HFF-Myc (cell line): Measurements from ENCODE around the gene WTIP.

ENCODE experiments used
- DNase-seq: peaks from one replicate; pipeline ENCODE4 v3.0.0-alpha.2; 2011; ENCODE audit warnings: low read depth; ENCODE audit errors: extremely low read depth
- H3K4me3 ChIP-seq: replicated peaks from 2 replicates; pipeline ENCODE4 v1.5.1; 2011; ENCODE audit warnings: low read depth, mild to moderate bottlenecking, control low read depth, low read length
- CTCF ChIP-seq: IDR thresholded peaks from 2 replicates; pipeline ENCODE4 v1.5.1; 2012; ENCODE audit warnings: mild to moderate bottlenecking, low read depth, low read length, control low read depth; ENCODE audit errors: missing control alignments

The WTIP gene

DNA sequence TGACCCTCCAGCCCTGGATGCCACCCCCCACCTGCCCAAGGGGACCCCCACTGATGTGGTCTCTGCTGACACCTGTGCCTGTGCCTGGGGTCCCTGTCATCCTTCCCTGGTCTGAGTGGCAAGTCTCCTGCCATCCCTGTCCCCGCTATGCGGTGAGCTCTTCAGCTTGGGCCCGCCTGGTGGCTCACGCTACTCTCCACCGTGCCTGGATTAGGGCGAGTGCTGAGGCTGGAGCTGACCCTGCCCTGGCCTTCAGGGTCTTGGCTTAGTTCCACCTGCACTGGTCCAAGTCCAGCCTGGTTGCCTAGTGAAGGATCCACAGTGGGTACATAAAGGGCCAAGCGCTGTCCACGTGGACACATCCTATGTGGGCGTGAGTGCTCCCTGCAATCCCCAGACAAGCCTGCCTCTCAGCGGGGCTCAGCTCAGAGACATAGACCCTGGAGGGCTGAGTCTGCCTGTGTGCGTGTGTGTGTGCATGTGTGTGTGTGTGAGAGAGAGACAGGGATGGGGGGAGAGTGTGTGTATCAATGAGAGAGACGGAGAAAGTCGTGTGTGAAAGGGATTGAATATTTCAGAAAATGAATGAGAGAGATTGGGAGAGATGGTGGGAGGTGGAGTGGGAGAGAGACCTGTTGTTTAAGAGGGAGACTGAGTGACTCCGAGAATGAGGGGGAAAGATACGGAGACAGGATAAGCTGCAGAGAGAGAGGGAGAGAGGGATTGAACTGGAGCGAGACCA, 22.1 kb downstream of the WTIP start:
- no peak overlapping the region for H3K4me3 ChIP-seq
- no peak for TF ChIP-seq CTCF
- DNase-seq = no peak

GRCh38 chr19:34504273-34504808, 22.8 kb downstream of the WTIP start:
- H3K4me3 ChIP-seq = no peak overlapping the region
- no peak for DNase-seq
- no peak for TF ChIP-seq CTCF

DNA sequence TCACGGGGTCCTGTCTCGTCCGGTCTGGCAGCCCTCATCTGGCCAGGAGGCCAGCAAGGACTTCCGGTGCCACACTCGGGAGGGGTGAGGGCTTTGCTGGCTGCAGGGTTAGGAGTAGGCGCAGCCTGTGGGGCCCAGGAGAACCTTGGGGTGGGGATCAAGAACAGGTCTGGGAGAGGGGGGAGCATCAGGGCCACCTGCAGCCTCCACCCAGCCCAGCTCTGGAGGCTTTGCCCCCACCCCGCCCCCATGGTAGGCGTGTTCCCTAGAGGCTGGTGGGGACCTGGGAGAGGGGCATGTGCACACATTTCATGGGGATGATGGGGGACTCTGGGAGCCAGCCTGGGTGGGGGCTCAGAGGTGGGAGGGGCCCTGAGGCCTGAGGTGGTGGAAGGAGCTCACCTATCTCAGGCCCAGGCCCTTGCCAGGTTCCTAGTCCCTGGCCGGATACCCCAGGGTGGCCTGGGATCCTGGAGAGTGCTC, 23.3 kb downstream of the WTIP start:
- no peak for DNase-seq
- H3K4me3 ChIP-seq = no peak overlapping the region
- TF ChIP-seq CTCF = no peak

- no peak overlapping the region for H3K4me3 ChIP-seq
- DNase-seq = no peak
- TF ChIP-seq CTCF = no peak
Measured at GRCh38 chr19:34505321-34506025, 23.9 kb downstream of the WTIP start.

DNA sequence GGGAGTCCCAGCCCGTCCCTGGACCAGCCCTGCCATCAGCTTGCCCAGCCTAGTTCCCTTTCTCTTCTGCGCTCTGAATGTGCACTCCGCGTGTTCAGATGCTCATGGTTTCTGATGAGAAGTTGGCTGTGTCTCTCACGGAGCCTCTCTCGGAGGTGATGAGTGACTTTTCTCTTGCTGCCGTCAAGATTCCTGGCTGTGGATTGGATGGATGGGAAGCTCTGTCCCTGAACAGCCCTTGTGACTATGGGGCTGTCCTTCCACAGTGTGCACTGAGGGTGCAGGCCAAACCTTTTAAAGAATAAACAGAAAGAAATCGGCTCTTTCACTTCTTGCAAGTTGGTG, 24.4 kb downstream of the WTIP start:
- no peak for TF ChIP-seq CTCF
- DNase-seq = no peak
- H3K4me3 ChIP-seq = no peak overlapping the region

DNA sequence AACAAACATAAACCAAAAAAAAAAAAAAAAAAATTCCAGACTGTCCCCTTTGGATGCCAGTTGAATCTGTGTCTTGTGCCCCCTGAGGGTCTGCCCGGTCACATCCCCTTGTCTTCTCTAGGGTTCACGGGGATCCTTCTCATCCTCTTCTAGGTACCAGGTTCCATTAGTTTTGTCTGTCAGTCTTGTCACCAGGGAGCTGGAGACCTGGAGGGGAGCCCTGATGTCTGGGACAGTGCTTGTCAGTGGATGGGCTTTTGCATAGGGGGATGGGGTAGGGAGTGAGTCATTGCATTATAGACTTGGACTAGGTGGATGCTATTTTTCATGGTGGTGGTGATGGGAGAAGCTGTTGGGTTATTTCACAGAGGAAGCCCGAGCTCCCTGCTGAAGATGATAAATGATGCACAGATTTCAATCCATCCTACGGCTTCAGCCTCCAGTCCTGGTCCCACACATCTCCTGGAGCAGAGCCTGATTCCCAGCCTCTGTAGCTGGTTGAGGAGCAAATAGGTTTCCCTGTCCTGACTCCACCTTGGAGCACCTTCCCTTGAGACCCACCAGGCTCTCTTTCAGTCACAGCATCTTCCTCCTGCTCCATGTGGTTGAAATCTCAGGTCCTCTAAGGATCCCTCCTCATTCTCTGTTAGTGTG, 26.0 kb downstream of the WTIP start:
- no peak for DNase-seq
- no peak for TF ChIP-seq CTCF
- no peak overlapping the region for H3K4me3 ChIP-seq
